Body of pancreas (tissue), 4 donors: ENCODE data around the gene UGT1A8.

Experiments used
- POLR2A ChIP-seq, 3 donors: fragments of 450-650 bp; IDR thresholded peaks; one replicate each; pipeline ENCODE4 v1.6.1; 2016; ENCODE audit warnings: antibody characterized with exemption in 3 of 3, mild to moderate bottlenecking in 2 of 3
- TF ChIP-seq, protein P1 (sequence below), 7 experiments: fragments of 450-650 bp in 4 of 7; fragments of 200-600 bp in 3 of 7; sonication (generic) in 3 of 7; IDR thresholded peaks; one replicate each; pipeline ENCODE4 v1.5.1; 2016 to 2019; ENCODE audit warnings: antibody characterized with exemption in 7 of 7

DNA sequence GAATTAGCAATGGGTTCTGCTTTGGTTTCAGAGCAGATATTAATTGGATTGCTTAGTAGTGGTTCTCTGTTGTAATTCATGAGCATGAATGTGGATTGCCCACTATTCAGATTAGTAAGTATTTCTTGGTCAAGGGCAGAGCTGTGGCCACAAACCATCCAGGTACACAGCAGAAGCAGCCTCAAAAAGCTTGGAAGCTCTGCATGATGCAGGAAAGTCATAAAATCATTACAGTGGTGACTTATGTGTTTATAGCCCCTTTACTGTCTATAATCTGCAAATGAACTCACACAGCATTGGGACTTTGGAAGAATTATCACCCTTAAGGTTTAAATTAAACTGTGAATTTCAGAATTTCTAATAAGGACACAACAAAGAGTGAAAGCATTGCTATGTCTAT, 140.7 kb downstream of the UGT1A8 start:
- TF ChIP-seq, protein P1, sequence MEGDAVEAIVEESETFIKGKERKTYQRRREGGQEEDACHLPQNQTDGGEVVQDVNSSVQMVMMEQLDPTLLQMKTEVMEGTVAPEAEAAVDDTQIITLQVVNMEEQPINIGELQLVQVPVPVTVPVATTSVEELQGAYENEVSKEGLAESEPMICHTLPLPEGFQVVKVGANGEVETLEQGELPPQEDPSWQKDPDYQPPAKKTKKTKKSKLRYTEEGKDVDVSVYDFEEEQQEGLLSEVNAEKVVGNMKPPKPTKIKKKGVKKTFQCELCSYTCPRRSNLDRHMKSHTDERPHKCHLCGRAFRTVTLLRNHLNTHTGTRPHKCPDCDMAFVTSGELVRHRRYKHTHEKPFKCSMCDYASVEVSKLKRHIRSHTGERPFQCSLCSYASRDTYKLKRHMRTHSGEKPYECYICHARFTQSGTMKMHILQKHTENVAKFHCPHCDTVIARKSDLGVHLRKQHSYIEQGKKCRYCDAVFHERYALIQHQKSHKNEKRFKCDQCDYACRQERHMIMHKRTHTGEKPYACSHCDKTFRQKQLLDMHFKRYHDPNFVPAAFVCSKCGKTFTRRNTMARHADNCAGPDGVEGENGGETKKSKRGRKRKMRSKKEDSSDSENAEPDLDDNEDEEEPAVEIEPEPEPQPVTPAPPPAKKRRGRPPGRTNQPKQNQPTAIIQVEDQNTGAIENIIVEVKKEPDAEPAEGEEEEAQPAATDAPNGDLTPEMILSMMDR (IDR thresholded peaks at IDR 0.05): no peak
- no peak for TF ChIP-seq POLR2A (IDR thresholded peaks at IDR 0.05)
